SK-N-SH (cell line): ENCODE data around the gene KPNA4. TPM values are rescaled to one million over a fixed set of nuclear protein-coding genes. Genes with fewer than 3 reads are reported as not detected.

ENCODE experiments used
- CTCF ChIA-PET: fragments of 300-600, 350-600 bp; formaldehyde crosslinking; extraction: SDS; loops from one replicate; lab custom pipeline; 2021; lab: Yijun Ruan, JAX
- POLR2A ChIA-PET: fragments of 350-600 bp; sonication (Branson Sonifier 250); formaldehyde crosslinking; extraction: SDS; loops from one replicate; lab custom pipeline; 2020; ENCODE audit warnings: antibody characterized with exemption, inconsistent platforms; lab: Yijun Ruan, JAX
- DNase-seq: peaks from one replicate; pipeline ENCODE4 v3.0.0; 2012
- H2AFZ ChIP-seq: fragments of 200-600 bp; sonication (generic); 2 replicates; pipeline ENCODE4 v1.8.1; 2016; ENCODE audit warnings: antibody characterized with exemption, mild to moderate bottlenecking, low read depth
- H3F3A ChIP-seq: fragments of 200-600 bp; sonication (generic); replicated peaks from 2 replicates; pipeline ENCODE3; 2016; ENCODE audit warnings: antibody characterized with exemption, mild to moderate bottlenecking; ENCODE audit not compliant: insufficient read depth
- H3K27ac ChIP-seq, 2 experiments: fragments of 200-500 bp in 1 of 2; fragments of 200-600 bp in 1 of 2; sonication (Bioruptor generic) in 1 of 2; sonication (generic), shearing (Covaris generic) in 1 of 2; 2 replicates each; pipeline versions ENCODE4 v1.5.1 to v1.6.1; 2014 to 2016; ENCODE audit warnings: low read depth in 2 of 2, inconsistent platforms in 1 of 2, low read length in 1 of 2, mild to moderate bottlenecking in 1 of 2, mixed read lengths in 1 of 2
- H3K27me3 ChIP-seq: fragments of 200-600 bp; sonication (generic), shearing (Covaris generic); 2 replicates; pipeline ENCODE4 v1.6.1; 2016; ENCODE audit warnings: mixed run types; ENCODE audit not compliant: insufficient read depth
- H3K36me3 ChIP-seq, 2 experiments: fragments of 200-500 bp in 1 of 2; fragments of 200-600 bp in 1 of 2; sonication (Bioruptor generic) in 1 of 2; sonication (generic) in 1 of 2; replicated peaks in 1 of 2; 2 replicates each; pipeline versions ENCODE3 to v1.5.1; 2014 to 2016; ENCODE audit warnings: low read length in 1 of 2, mild to moderate bottlenecking in 1 of 2; ENCODE audit not compliant: insufficient read depth in 2 of 2, control insufficient read depth in 1 of 2
- H3K4me1 ChIP-seq, 2 experiments: fragments of 200-500 bp in 1 of 2; fragments of 200-600 bp in 1 of 2; sonication (Bioruptor generic) in 1 of 2; sonication (generic), shearing (Covaris generic) in 1 of 2; 2 replicates each; pipeline versions ENCODE4 v1.5.1 to v1.6.1; 2014 to 2016; ENCODE audit warnings: low read depth in 1 of 2, low read length in 1 of 2, mixed run types in 1 of 2; ENCODE audit not compliant: insufficient read depth in 2 of 2, control insufficient read depth in 1 of 2
- H3K4me2 ChIP-seq: fragments of 200-600 bp; sonication (generic), shearing (Covaris generic); 2 replicates; pipeline ENCODE4 v1.6.1; 2017; ENCODE audit warnings: mixed run types
- H3K4me3 ChIP-seq, 2 experiments: fragments of 200-500 bp in 1 of 2; fragments of 200-600 bp in 1 of 2; sonication (Bioruptor generic) in 1 of 2; sonication (generic), shearing (Covaris generic) in 1 of 2; 2 replicates each; pipeline versions ENCODE4 v1.5.1 to v1.8.1; 2014 to 2016; ENCODE audit warnings: low read depth in 2 of 2, inconsistent platforms in 1 of 2, low read length in 1 of 2, mild to moderate bottlenecking in 1 of 2, mixed read lengths in 1 of 2, moderate library complexity in 1 of 2
- H3K79me2 ChIP-seq: fragments of 200-600 bp; sonication (generic); 2 replicates; pipeline ENCODE4 v1.8.1; 2017; ENCODE audit warnings: mild to moderate bottlenecking; ENCODE audit not compliant: insufficient read depth
- H3K9ac ChIP-seq: fragments of 200-600 bp; sonication (generic); 2 replicates; pipeline ENCODE4 v1.6.1; 2017; ENCODE audit warnings: mixed run types
- H3K9me2 ChIP-seq: fragments of 200-600 bp; sonication (generic); 2 replicates; pipeline ENCODE4 v1.6.1; 2017; ENCODE audit warnings: mixed run types
- H3K9me3 ChIP-seq: fragments of 200-600 bp; sonication (generic); 2 replicates; pipeline ENCODE4 v1.6.1; 2017; ENCODE audit warnings: mixed run types, mild to moderate bottlenecking, moderate library complexity
- H4K20me1 ChIP-seq: fragments of 200-600 bp; sonication (generic); 2 replicates; pipeline ENCODE4 v1.6.1; 2017; ENCODE audit warnings: mild to moderate bottlenecking, mixed run types; ENCODE audit not compliant: insufficient read depth
- CTCF ChIP-seq: fragments of 200-600 bp; sonication (generic); IDR thresholded peaks from 2 replicates; pipeline ENCODE4 v1.6.1; 2017; ENCODE audit warnings: antibody characterized with exemption, mild to moderate bottlenecking, moderate library complexity
- FOSL2 ChIP-seq: IDR thresholded peaks from 2 replicates; pipeline ENCODE4 v1.4.0; 2012; ENCODE audit warnings: low read depth, mild to moderate bottlenecking, moderate library complexity, borderline replicate concordance
- GATA2 ChIP-seq: sonication (generic); formaldehyde crosslinking; IDR thresholded peaks from 2 replicates; pipeline ENCODE4 v1.5.0; 2020; ENCODE audit warnings: mild to moderate bottlenecking, missing genetic modification reagents
- POLR2AphosphoS5 ChIP-seq: IDR thresholded peaks from 2 replicates; pipeline ENCODE4 v1.6.1; 2012; ENCODE audit warnings: low read depth, low read length
- REST ChIP-seq: IDR thresholded peaks from 2 replicates; pipeline ENCODE4 v1.6.1; 2012; ENCODE audit warnings: mild to moderate bottlenecking, low read depth, low read length, moderate library complexity
- RXRA ChIP-seq: IDR thresholded peaks from 2 replicates; pipeline ENCODE4 v1.4.0; 2012; ENCODE audit warnings: low read depth, mild to moderate bottlenecking, borderline replicate concordance
- SIN3A ChIP-seq: IDR thresholded peaks from 2 replicates; pipeline ENCODE4 v1.6.1; 2012; ENCODE audit warnings: low read depth, mild to moderate bottlenecking, low read length, moderate library complexity, borderline replicate concordance
- TCF12 ChIP-seq: IDR thresholded peaks from 2 replicates; pipeline ENCODE4 v1.4.0; 2012
- USF2 ChIP-seq: fragments of 150-350 bp; IDR thresholded peaks from 2 replicates; pipeline ENCODE4 v1.6.1; 2017; ENCODE audit warnings: antibody characterized with exemption, low read length, low read depth, borderline replicate concordance
- WGBS: methylation state at CpG from one replicate; pipeline ENCODE4 v1.1.6; 2017; ENCODE audit warnings: low lambda C conversion rate; 5-methylcytosine and 5-hydroxymethylcytosine counted together
- polyA plus RNA-seq, 3 experiments: library from polyadenylated mRNA; depleted of rRNA; stranded (reverse); fragments of >200 nt; gene quantifications; 2 replicates each; pipeline ENCODE4 v1.2.3, GENCODE V29; 2012

The KPNA4 gene
- polyA plus RNA-seq, 1 of the 3 experiments (the other 2 are of a cell fraction) = 7.4 TPM

GRCh38 chr3:160464321-160464720 lies 101.0 kb downstream of the KPNA4 start (continued):
- no peak for TF ChIP-seq USF2

- Histone ChIP-seq H3K4me1 (no peaks in the 10 kb centered on the region; a peak in 1 of 4 replicates), H3K9me2 (no peaks in the 10 kb centered on the region), H3K4me3 (no peak overlapping the region), H3K9me3 (no peaks in the 10 kb centered on the region), H3K4me2 (no peak overlapping the region), H3F3A (no peaks in the 10 kb centered on the region), H3K36me3 (no peaks in the 10 kb centered on the region), H3K79me2 (no peaks in the 10 kb centered on the region), H3K9ac (no peak overlapping the region), H4K20me1 (no peaks in the 10 kb centered on the region), H3K27ac (no peak overlapping the region), H3K27me3 (no peaks in the 10 kb centered on the region), H2AFZ (no peak overlapping the region)
- DNase-seq = no peak
- no peak for TF ChIP-seq TCF12
- POLR2A ChIA-PET = no interaction called here
- 52% methylated on average over 2 of the region's 3 CpGs for WGBS
- CTCF ChIA-PET = no interaction called here
These were observed 105.3 kb downstream of the KPNA4 start for GRCh38 chr3:160460033-160460432.

GRCh38 chr3:160459450-160459970 lies 105.9 kb downstream of the KPNA4 start:
- Histone ChIP-seq H3K9me3 (no peaks in the 10 kb centered on the region), H3K4me1 (no peaks in the 10 kb centered on the region; a peak in 1 of 4 replicates), H3K79me2 (no peaks in the 10 kb centered on the region), H3K27me3 (no peaks in the 10 kb centered on the region), H3K27ac (no peak overlapping the region), H3K36me3 (no peaks in the 10 kb centered on the region), H2AFZ (no peak overlapping the region), H4K20me1 (no peaks in the 10 kb centered on the region), H3K9ac (no peak overlapping the region), H3K4me3 (no peak overlapping the region), H3K9me2 (no peaks in the 10 kb centered on the region), H3K4me2 (no peak overlapping the region), H3F3A (no peaks in the 10 kb centered on the region)
- ChIA-PET CTCF (interaction anchor here (0.9 kb wide), 1 partner anchor 9 kb away, joined by 3 read pairs; no protein-coding TSS in a partner anchor), POLR2A (no interaction called here)
- DNase-seq = no peak
- TF ChIP-seq POLR2AphosphoS5 (no peak), GATA2 (CRISPR knock-in tag) (no peak)
- WGBS = 90% methylated on average over 7 of the region's 9 CpGs

GRCh38 chr3:160458151-160458550 lies 107.2 kb downstream of the KPNA4 start:
- WGBS = 95% methylated on average over 4 of the region's 4 CpGs
- Histone ChIP-seq H4K20me1 (no peaks in the 10 kb centered on the region), H3F3A (no peaks in the 10 kb centered on the region), H3K79me2 (no peaks in the 10 kb centered on the region), H3K27ac (no peak overlapping the region), H3K36me3 (no peaks in the 10 kb centered on the region), H2AFZ (no peak overlapping the region), H3K27me3 (no peaks in the 10 kb centered on the region), H3K4me1 (no peaks in the 10 kb centered on the region; a peak in 1 of 4 replicates), H3K4me2 (no peak overlapping the region), H3K4me3 (no peak overlapping the region), H3K9me3 (no peaks in the 10 kb centered on the region), H3K9me2 (no peaks in the 10 kb centered on the region), H3K9ac (no peak overlapping the region)
- ChIA-PET POLR2A (no interaction called here), CTCF (no interaction called here)
- no peak for TF ChIP-seq RXRA
- TF ChIP-seq SIN3A = no peak
- TF ChIP-seq CTCF = no peak
- no peak for TF ChIP-seq REST
- no peak for TF ChIP-seq FOSL2
- DNase-seq = no peak
